Hindlimb muscle (tissue), 1 donor: Measurements from ENCODE around the gene RNF145. TPM values are rescaled to one million over a fixed set of nuclear protein-coding genes. Genes with fewer than 3 reads are reported as not detected.
"Not testable (repeated sequence)": the region's sequence is repeated elsewhere in the genome, so short reads cannot be mapped to it uniquely, and the experiment has no call there.

Experiments
- DNase-seq: peaks from one replicate; pipeline ENCODE4 v3.0.0-alpha.2; 2013
- polyA plus RNA-seq: library from polyadenylated mRNA; unstranded; fragments of 120-200 nt; gene quantifications from one replicate; pipeline ENCODE4 v1.2.1, GENCODE V29; 2013; ENCODE audit not compliant: insufficient read length

Gene RNF145
- polyA plus RNA-seq, 1 donor: 32.2 TPM

GRCh38 chr5:159187719-159188118 lies 21.6 kb downstream of the RNF145 start:
- no peak for DNase-seq

- no peak for DNase-seq
Observed at GRCh38 chr5:159186319-159186718, 23.0 kb downstream of the RNF145 start.

GRCh38 chr5:159185773-159186172 lies 23.6 kb downstream of the RNF145 start:
- no peak for DNase-seq

GRCh38 chr5:159184858-159185381 lies 24.4 kb downstream of the RNF145 start:
- no peak for DNase-seq

GRCh38 chr5:159184236-159184635 lies 25.1 kb downstream of the RNF145 start:
- DNase-seq: no peak

GRCh38 chr5:159183247-159183646 lies 26.1 kb downstream of the RNF145 start:
- DNase-seq: no peak

- no peak for DNase-seq
Observed at GRCh38 chr5:159182691-159183090, 26.7 kb downstream of the RNF145 start.

- DNase-seq: no peak
Observed at GRCh38 chr5:159181651-159182050, 27.7 kb downstream of the RNF145 start.

- DNase-seq: no peak
Observed at GRCh38 chr5:159181152-159181551, 28.2 kb downstream of the RNF145 start.

GRCh38 chr5:159179529-159180305 lies 29.6 kb downstream of the RNF145 start:
- no peak for DNase-seq

- no peak for DNase-seq
Observed at GRCh38 chr5:159178978-159179377, 30.4 kb downstream of the RNF145 start.

GRCh38 chr5:159175547-159175946 lies 33.8 kb downstream of the RNF145 start:
- DNase-seq: no peak

- no peak for DNase-seq
Observed at GRCh38 chr5:159174511-159175168, 34.7 kb downstream of the RNF145 start.

GRCh38 chr5:159171274-159171673 lies 38.1 kb downstream of the RNF145 start:
- DNase-seq: no peak

- DNase-seq: no peak
Observed at GRCh38 chr5:159170021-159170420, 39.3 kb downstream of the RNF145 start.

GRCh38 chr5:159166416-159166815 lies 42.9 kb downstream of the RNF145 start:
- no peak for DNase-seq

GRCh38 chr5:159163701-159164046 lies 45.7 kb downstream of the RNF145 start:
- no peak for DNase-seq

- DNase-seq: no peak
Observed at GRCh38 chr5:159163027-159163700, 46.2 kb downstream of the RNF145 start.

GRCh38 chr5:159161361-159162214 lies 47.8 kb downstream of the RNF145 start:
- DNase-seq: no peak

GRCh38 chr5:159158553-159159091 lies 50.7 kb downstream of the RNF145 start:
- DNase-seq: not testable (repeated sequence)

- DNase-seq: no peak
Observed at GRCh38 chr5:159157552-159157951, 51.8 kb downstream of the RNF145 start.
